Liver (tissue), 3 donors: Measurements from ENCODE around the gene KTN1.

Source experiments
- CTCF ChIP-seq: fragments of 150-350 bp; IDR thresholded peaks from 2 replicates; pipeline ENCODE4 v1.5.1; 2017; ENCODE audit warnings: improper control_type of control experiment, low read depth, low read length; ENCODE audit not compliant: missing input control
- REST ChIP-seq: IDR thresholded peaks from 2 replicates; pipeline ENCODE4 v1.6.1; 2016; ENCODE audit warnings: antibody characterized with exemption, mild to moderate bottlenecking
- TAF1 ChIP-seq: conservative IDR thresholded peaks from 2 replicates; pipeline ENCODE4 v1.6.1; 2016; ENCODE audit warnings: antibody characterized with exemption, mild to moderate bottlenecking
- donor health status: healthy.
- donor health status: healthy.

GRCh38 chr14:55721353-55721752 is 141.3 kb downstream of the KTN1 start:
- TF ChIP-seq TAF1 = no peak
- TF ChIP-seq REST = no peak
- TF ChIP-seq CTCF = no peak
